ENCODE results near the gene SSBP4. TPM values are rescaled to one million over a fixed set of nuclear protein-coding genes. Genes with fewer than 3 reads are reported as not detected.
A peak's percentile ranks its signal among the peaks of the same experiment; 100 is the strongest.

Gene SSBP4
- total RNA-seq, 1 experiment from 2014 or later = 272 TPM

GRCh38 chr19:18477974-18478373, 58.8 kb downstream of the SSBP4 start:
- no peak for DNase-seq (ENCODE audit: low spot score)
- in situ Hi-C loops (cut with HindIII; ENCODE audit: low sequenced_read_pairs) = no loop called here

GRCh38 chr19:18478545-18479311, 59.5 kb downstream of the SSBP4 start:
- in situ Hi-C loops (cut with HindIII; ENCODE audit: low sequenced_read_pairs) = no loop called here
- DNase-seq (ENCODE audit: low spot score) = no peak

- in situ Hi-C loops (cut with HindIII; ENCODE audit: low sequenced_read_pairs) = no loop called here
- DNase-seq (ENCODE audit: low spot score) = peak; percentile 96
Measured at GRCh38 chr19:18480006-18480691, 61.0 kb downstream of the SSBP4 start.

- in situ Hi-C loops (cut with HindIII; ENCODE audit: low sequenced_read_pairs) = no loop called here
- DNase-seq (ENCODE audit: low spot score) = peak; percentile 57
Measured at GRCh38 chr19:18481505-18482222, 62.5 kb downstream of the SSBP4 start.

- in situ Hi-C loops (cut with HindIII; ENCODE audit: low sequenced_read_pairs) = no loop called here
- DNase-seq (ENCODE audit: low spot score) = no peak
Measured at GRCh38 chr19:18483119-18483890, 64.1 kb downstream of the SSBP4 start.

Other genes with a start within 250 kb of the SSBP4 start
- 77.6 and 103 TPM in 2 replicates for gene IFI30, start 245.6 kb upstream of the SSBP4 start, total RNA-seq (2014; rRNA removed; shearing (Covaris generic))
- 30.4 and 67.0 TPM in 2 replicates for gene MPV17L2, start 226.2 kb upstream of the SSBP4 start, total RNA-seq (2014; rRNA removed; shearing (Covaris generic))
- gene RAB3A, start 215.4 kb upstream of the SSBP4 start, total RNA-seq (2014; rRNA removed; shearing (Covaris generic)) = 0.14 and 2.0 TPM in 2 replicates
- gene PDE4C, start 193.0 kb upstream of the SSBP4 start, total RNA-seq (2014; rRNA removed; shearing (Covaris generic)) = 11.1 and 17.0 TPM in 2 replicates
- gene IQCN, start 144.9 kb upstream of the SSBP4 start, total RNA-seq (2014; rRNA removed; shearing (Covaris generic)) = 0.37 and 0.47 TPM in 2 replicates
- gene JUND, start 137.8 kb upstream of the SSBP4 start, total RNA-seq (2014; rRNA removed; shearing (Covaris generic)) = 263 and 286 TPM in 2 replicates
- 539 and 749 TPM in 2 replicates for gene LSM4, start 96.3 kb upstream of the SSBP4 start, total RNA-seq (2014; rRNA removed; shearing (Covaris generic))
- 6.5 and 14.1 TPM in 2 replicates for gene PGPEP1, start 78.8 kb upstream of the SSBP4 start, total RNA-seq (2014; rRNA removed; shearing (Covaris generic))
- gene GDF15, start 33.2 kb upstream of the SSBP4 start, total RNA-seq (2014; rRNA removed; shearing (Covaris generic)) = 143 and 217 TPM in 2 replicates
- not detected in 2 replicates for gene LRRC25, start 21.8 kb upstream of the SSBP4 start, total RNA-seq (2014; rRNA removed; shearing (Covaris generic))
- gene ISYNA1, start 18.7 kb downstream of the SSBP4 start, total RNA-seq (2014; rRNA removed; shearing (Covaris generic)) = 251 and 359 TPM in 2 replicates
- 15.9 and 16.0 TPM in 2 replicates for gene ELL, start 102.7 kb downstream of the SSBP4 start, total RNA-seq (2014; rRNA removed; shearing (Covaris generic))
- gene FKBP8, start 124.2 kb downstream of the SSBP4 start, total RNA-seq (2014; rRNA removed; shearing (Covaris generic)) = 404 and 484 TPM in 2 replicates
- gene KXD1, start 138.5 kb downstream of the SSBP4 start, total RNA-seq (2014; rRNA removed; shearing (Covaris generic)) = 84.9 and 95.9 TPM in 2 replicates
- gene UBA52, start 152.5 kb downstream of the SSBP4 start, total RNA-seq (2014; rRNA removed; shearing (Covaris generic)) = 833 and 855 TPM in 2 replicates
- 50.0 and 100 TPM in 2 replicates for gene REX1BD, start 169.4 kb downstream of the SSBP4 start, total RNA-seq (2014; rRNA removed; shearing (Covaris generic))
- 148 and 169 TPM in 2 replicates for gene CRLF1, start 187.4 kb downstream of the SSBP4 start, total RNA-seq (2014; rRNA removed; shearing (Covaris generic))
- 2.5 and 4.1 TPM in 2 replicates for gene TMEM59L, start 193.5 kb downstream of the SSBP4 start, total RNA-seq (2014; rRNA removed; shearing (Covaris generic))
- 5.0 and 8.3 TPM in 2 replicates for gene KLHL26, start 217.6 kb downstream of the SSBP4 start, total RNA-seq (2014; rRNA removed; shearing (Covaris generic))